Epidermal melanocyte (primary cell): ENCODE data around the gene SMIM38.
"Not testable (repeated sequence)": the region's sequence is repeated elsewhere in the genome, so short reads cannot be mapped to it uniquely, and the experiment has no call there.

ENCODE experiments used
- DNase-seq: peaks from one replicate; pipeline ENCODE4 v3.0.0; 2011; ENCODE audit warnings: low spot score; ENCODE audit not compliant: insufficient read length

Gene SMIM38

DNA sequence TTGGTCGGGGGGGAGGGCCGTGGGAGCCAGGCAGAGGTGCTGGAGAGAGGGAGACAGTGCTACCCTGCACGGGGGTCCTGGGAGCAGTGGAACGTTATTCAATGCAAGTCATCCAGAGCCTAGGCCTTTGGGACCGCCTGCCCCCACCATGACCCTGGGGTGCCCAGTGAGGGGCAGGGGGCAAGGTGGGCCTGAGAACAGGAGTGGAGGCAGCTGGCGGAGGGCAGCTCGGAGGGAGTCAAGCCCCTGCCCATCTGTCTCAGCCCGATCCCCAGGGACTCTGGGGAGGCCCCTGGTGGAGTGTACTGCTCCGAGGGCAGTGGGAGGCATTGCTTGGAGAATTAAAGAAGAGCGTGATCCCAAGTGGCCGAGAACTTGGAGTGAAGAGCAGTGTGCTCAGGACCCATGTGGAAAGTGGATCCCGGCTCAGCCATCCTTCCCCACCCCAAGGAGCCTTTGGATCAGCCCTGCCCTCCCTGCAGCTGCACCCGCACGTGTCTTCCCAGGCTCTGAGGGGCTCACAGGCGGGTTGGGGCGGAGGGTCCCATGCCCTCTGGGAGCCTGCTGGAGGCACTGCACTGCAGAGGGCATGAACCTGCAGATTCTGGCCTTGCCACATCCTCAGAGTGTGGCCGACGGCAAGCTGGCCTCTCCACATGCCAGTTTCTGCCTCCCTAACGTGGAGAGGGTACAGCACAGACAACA lies 34.0 kb upstream of the SMIM38 start:
- no peak for DNase-seq

DNA sequence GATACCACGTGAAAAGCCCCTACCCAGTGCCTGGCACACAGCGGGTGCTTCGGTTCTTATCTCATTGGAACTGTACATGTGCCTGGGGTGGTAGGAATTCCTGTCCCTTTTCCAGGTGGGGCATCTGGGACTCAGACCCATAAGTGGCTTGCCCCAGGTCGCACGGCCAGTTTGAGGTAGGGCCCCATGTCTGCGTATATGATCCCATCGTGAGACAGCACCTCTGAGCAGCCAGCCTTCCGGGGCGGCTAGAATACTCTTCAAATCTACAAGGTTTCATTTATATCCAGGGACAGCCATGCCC lies 33.5 kb upstream of the SMIM38 start:
- DNase-seq: no peak

DNA sequence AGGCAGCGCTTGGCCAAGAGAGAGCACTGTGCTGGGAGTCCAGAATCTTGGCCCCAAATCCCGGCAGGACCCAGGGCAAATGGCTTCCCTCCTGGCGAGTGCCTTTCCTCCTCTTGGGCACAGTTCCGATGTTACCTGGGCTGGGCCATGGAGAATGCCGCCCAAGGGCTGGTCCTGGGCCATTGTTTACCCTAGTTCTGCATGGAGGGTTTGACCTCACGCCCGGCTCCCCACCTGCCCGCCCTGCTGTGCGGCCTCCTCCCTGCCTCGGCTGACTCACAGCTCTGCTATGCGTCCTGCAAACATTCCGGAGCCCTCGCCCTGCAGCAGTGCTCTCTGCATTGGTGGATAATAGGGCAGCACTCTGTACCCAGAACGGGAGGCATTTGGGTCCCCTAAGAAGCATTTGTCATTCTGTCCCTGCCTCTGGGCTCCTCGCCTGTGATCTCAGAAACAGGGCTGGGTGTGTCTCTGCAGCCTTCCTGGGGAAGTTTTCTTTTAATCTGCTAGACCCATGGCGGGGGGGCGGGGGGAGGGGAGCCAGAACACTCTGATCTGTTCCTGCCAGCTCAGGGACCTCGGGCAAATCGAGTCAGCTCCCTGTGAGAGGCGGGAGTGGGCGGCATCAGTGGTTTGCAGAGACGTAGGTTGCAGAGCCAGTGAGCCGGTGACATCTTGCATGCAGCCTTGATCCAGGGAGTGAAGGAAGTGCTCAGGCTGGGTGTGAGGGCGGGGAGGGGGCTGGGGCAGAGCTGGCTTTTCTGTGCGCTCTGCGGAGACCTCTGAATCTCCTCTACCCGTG lies 32.9 kb upstream of the SMIM38 start:
- peak; percentile 77 for DNase-seq

DNA sequence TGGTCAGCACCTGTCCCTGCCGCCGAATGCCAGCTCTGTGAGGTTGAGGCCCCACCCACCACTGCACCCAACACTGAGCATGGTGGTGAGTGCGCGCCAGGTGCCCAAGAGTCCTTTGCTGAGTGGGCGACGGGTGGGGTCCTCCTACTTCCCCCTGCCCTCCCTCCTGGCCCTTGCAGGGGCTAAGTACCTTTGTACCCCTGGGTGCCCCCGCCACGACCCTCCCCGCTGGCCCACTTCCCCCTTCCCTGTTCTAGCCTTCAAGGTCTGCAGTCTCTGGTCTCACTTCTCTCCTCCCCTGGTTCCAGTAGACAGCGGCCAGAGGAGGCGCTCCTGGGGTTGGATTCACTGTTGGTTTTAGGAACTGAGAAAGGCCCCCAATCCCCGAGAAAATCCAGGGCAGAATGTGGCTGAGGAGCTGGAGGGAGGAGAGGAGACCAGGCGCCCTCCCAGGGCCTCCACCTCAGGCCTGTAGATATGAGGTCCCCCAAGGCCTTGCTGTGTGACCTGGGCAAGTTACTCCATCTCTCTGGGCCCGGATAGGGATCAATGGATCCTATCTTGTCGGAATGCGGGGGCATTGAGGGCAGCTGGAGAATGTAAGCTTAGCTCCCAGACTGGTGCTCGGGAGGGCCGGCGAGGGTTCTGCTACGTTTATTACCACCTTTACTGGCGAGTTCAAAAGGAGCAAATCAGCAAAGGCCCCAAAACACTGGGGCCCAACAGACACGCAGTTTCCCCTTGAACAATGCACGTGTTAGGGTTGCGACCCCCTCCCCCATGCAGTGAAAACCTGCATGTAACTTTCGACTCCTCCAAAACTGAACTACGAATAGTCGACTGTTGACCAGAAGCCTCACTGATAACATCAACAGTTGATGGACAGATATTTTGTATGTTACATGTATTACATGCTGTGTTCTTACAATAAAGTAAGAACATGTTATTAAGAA lies 31.9 kb upstream of the SMIM38 start:
- DNase-seq: no peak

DNA sequence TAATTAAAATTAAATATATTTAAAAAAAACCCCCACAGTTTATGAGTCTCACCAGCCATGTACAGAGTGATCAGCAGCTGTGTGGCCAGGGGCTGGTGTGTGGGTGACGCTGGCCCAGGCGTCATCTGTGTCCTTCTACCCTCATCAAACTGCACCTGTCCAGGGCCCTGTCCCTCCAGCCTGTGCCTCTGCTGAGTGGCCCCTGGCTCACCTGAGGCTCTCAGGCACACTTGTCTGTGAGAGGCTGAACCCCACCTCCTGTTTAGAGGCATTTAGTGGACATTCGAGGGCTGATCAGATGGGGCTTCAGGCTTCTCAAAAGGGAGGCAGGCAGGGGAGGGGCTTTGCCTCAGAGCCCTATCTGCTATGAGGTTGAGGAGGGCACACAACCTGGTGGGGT lies 29.9 kb upstream of the SMIM38 start:
- no peak for DNase-seq

DNA sequence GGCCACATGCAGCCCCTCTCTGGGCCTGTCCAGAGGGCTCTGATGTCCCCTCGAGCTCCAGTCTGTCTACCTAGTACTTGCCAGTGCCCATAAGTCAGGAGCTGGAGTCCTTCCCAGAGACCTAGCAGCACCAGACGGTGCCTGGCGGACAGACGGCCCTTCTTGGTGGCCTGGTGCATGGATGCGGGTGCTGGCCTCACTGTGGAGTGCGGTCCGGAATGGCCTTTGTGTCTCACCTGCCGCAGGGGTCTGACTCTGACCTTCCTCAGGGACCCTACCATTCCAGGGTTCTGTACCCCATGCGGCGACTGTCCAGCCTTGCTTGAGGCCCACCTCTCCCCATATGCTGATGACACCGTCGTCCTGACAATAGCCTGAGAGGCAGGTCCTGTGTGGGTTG lies 29.4 kb upstream of the SMIM38 start:
- DNase-seq: no peak

DNA sequence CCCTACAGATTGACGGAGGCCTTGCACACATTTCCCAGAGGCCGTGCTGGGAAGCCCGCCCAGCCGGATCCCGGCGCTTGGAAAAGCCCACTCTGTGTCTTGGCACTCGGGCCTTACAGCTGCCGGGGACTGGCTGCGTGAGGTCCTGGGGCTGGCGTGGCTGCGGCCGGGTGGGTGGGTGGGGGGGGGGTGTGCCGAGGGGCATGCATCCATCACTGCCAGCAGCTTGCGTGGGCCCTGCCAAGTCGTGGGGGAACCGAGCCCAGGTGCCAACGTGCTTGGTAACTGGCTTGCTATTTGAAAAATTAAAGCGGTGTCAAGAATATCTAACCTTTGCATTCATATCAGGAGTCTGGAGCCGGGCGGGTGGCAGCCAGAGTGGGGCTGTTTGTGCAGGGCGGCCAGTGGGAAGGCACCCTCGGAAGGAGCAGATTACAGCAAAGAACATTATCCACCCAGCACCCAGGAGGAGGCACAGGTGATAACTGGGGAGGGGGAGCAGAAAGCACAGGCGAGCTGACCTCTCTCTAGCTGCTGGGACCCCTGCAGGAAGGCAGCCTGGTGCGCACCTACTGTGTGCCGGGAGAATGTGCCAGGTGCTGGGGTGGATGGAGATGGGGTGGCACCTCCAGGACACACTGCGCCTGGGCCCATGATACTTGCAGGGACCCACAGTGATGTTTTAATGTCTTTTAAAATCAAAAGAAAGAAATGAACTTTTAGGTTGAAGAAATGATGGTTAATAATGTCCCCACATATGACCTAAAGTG lies 28.5 kb upstream of the SMIM38 start:
- DNase-seq: no peak

DNA sequence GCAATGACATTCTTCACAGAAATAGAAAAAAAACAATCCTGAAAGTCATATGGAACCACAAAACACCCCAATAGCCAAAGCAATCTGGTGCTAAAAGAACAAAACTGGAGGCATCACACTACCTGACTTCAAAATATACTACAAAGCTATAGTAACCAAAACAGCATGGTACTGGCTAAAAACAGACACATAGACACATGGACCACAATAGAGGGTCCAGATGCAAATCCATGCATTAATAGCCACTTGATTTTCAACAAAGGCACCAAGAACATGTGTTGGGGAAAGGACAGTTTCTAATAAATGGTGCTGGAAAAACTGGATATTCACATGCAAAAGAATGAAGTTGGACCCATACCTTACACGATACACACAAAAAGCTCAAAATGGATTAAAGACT lies 27.9 kb upstream of the SMIM38 start:
- DNase-seq: no peak

DNA sequence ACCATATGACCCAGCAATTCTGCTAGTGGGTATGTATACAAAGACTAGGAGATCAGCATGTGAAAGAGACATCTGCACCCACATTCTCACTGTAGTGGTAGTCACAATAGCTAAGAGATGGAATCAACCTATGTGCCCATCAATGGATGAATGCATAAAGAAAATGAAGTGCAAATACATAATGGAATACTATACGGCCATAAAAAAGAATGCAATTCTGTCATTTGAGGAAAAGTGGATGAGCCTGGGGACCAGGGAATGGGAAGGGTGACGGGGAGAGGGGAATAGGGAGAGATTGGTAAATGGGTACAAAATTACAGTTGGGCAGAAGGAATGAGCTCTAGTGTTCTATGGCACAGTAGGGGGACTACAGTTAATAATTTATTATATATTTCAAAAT lies 26.7 kb upstream of the SMIM38 start:
- no peak for DNase-seq

DNA sequence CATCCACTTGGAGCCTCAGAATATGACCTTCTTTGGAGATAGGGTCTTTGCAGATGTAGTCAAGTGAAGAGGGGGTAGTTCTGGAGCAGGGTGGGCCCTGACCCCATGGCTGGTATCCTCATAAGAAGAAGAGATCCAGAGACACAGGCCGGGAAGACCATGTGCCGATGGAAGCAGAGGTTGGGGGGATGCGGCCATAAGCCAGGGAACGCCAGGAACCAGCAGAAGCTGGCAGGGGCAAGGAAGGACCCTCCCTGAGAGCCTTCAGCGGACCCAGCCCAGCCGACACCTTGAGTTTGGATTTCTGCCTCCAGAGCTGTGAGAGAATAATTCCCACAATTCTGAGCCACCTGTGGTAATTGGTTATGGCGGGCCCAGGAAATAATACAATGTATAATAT lies 26.1 kb upstream of the SMIM38 start:
- no peak for DNase-seq

DNA sequence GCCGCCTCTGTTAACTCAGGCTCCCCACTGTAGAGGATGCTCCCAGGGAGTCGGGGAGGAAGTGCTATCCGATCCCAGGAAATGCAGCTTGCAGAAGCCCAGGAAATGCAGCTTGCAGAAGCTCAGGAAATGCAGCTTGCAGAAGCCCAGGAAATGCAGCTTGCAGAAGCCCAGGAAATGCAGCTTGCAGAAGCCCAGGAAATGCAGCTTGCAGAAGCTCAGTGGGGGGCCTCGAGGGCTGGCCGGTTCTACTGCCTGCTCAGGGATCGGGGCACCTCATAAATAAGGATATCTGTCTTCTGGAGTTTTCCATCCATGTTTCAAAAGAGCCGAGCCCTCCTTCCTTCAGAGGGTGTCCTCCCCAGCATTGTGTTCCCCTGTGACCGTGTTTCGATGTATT lies 25.1 kb upstream of the SMIM38 start:
- no peak for DNase-seq

DNA sequence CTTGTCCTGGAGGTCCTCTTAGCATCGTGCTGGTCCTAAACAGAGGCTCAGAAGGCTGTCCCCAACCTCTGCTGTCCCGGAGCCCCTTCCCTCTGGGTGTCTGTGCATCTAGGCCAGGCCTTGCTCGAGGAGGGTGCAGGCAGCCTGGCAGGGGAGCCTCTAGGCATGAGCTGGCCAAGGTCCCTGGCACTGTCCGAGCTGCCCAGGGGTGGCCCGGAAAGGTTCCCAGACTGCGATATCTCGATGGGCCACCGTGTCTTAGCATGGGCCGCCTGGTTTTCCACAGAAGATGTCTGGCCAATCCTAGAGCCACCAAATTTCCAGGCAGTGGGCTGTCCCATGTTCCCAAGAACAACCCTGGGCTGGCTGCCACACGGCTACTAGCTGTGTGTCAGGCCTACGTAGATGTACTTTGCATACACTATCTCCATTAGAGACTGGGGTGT lies 24.6 kb upstream of the SMIM38 start:
- DNase-seq: no peak

DNA sequence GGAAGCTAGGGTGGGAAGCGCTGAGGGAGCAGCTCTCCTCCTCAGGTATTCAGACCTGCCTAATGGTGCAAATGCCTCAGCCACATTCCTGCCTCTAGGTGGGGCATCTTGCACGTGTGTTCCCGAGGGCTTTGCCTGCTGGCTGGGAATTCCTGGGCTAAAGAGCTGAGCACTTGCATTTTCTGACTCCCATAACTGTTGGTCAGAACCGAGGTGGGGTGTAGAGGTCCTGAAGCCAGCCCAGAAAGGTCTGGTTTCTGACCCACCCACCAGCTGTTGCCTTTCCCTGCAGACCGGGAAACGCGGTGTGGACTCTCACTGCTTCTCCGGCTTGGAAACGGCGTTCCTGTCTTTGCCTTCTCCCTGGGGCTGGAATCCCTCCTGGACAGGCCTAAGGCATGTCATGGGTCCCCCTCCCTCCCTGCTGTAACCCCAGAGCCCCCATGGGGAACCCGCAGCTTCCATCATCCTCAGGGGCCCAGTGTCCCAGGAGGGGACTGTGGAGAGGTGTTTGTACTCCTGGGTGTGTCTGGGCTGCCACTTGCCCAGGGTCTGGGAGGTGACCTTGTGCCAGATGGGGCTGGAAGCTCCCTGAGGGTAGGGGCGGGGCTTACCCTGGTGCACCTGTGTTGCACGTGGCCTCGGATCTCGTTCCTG lies 24.0 kb upstream of the SMIM38 start:
- no peak for DNase-seq

DNA sequence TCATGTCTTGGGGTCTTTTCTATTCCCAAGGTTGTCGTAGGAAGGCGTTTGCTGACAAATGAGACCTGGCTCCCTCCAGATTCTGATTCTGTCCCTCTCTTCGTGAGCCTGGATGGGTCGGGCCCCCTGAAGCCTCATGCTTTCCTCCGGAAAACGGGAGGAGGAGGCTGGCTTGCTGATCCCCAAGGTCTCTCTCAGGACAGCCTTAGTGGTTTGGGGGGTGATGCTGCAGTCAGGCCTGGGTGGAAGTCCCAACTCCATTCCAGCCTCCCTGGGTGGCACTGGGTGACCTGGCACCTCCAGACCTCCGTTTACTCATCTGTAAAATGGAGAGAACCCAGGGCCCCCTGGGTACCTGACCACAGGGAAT lies 23.4 kb upstream of the SMIM38 start:
- DNase-seq: no peak

DNA sequence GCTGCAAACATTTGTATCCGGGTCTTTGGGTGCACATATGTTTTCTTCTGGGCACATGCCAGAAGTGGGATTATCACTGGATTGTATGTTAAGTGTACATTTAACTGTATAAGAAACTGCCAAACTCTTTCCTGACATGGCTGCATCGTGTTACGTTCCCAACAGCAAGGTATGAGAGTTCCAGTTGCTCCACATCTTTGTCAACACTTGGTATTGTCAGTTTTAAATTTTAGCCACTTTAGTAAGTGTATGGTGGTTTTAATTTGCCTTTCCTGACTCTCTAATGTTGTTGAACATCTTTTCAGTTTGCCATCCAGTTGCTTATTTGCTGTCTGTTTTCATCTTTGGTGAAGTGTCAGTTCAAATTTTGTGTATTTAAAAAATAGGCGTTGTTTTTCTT lies 22.5 kb upstream of the SMIM38 start:
- no peak for DNase-seq

DNA sequence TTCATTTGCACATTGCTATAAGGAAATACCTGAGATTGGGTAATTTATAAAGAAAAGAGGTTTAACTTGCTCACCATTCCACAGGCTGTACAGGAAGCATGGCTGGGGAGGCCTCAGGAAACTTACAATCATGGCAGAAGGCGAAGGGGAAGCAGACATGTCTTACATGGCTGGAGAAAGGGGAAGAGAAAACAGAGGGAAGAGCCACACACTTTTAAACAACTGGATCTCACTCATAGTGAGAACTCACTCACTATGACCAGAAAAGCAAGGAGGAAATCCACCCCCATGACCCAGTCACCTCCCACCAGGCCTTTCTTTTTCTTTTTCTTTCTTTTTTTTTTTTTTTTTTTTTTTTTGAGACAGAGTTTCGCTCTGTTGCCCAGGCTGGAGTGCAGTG lies 21.6 kb upstream of the SMIM38 start:
- DNase-seq: not testable (repeated sequence)

DNA sequence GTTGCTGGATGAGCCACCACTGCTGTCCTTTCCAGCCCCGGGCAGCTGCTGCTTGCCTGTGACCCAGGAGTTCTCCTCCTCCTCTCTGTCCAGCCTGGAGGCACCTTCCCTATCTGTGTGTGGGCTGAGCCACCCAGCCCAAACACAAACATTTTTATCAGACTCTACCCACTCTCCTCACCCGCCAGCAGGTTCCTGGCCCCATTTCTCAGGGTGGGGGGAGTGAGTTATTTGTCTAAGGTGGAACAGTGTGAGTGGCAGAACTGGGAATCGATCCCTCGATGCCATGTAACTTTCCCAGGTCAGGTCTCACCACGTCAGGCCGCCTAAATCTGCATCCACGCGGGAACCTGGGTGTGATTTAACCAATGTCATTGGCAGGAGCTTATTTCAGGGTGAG lies 20.8 kb upstream of the SMIM38 start:
- no peak for DNase-seq

DNA sequence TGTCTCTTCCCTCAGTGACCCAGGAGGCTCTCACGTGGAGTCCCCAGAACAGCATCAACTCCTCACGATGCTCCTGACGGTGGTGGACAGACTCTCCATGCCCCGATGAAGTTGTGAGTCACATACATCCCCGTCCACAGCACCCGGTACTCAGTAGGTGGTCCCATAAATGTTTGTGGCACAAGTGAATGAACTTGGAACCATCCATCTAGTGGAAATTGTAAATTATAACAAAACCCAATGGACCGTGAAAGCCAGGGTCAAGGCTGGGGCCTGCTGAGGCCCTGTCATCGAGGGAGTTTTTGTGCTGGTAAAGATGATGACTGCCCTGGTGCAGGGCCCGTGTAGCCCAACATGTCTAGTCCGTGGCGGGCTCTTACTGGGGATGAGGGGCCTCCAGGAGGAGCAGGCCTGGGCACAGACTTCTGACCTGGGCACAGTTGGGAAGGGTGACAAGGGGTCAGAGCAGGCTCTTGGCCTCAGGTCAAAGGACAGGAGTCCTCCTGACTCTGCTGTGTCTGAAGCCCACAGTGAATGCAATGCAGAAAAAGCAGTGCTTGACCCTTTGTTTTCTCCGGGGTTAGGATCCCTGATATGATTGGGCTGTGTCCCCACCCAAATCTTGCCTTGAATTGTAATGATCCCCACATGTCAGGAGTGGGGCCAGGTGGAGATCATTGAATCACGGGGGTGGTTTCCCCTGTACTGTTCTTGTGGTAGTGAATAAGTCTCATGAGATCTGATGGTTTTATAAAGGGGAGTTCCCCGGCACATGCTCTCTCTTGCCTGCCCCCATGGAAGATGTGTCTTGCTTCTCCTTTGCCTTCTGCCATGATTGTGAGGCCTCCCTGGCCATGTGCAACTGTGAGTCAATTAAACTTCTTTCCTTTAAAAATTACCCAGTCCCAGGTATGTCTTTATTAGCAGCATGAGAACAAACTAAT lies 20.0 kb upstream of the SMIM38 start:
- DNase-seq: no peak

DNA sequence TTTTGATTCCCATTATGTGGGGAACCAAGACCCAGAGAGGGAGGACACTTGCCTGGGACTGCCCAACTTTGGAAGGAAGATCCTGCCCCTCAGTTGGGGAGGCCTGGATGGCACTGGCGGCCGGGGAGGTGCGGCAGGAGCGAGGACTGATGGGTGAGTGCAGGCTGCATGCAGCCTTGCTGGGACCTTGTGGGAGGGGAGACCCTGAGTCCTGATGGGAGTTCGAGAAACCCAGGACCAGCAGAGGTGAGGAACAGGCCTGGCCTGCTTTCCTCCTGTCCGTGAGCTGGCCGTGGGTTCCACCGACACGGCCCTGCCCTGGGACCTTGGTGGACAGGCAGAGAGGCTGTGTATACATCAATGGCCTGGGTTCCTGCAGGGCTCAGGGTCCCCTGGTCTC lies 19.3 kb upstream of the SMIM38 start:
- DNase-seq: no peak
